ENCODE measurements around the gene ATRN.

Gene ATRN

GRCh38 chr20:3694864-3695263 is 224.0 kb downstream of the ATRN start:
- DNase-seq (ENCODE audit: low read depth in 2 of 2), result no peak
- H3K4me3 ChIP-seq (replicated peaks in 1 of 2; ENCODE audit: low read depth in 2 of 2, low read length in 2 of 2), result no peak overlapping the region
- TF ChIP-seq CTCF (IDR thresholded peaks at IDR 0.05; ENCODE audit: low read depth, low read length), result no peak

- DNase-seq (ENCODE audit: low read depth in 2 of 2), result peak in 1 of 2 donors; percentile 28
- peak; percentile 57 for TF ChIP-seq CTCF (IDR thresholded peaks at IDR 0.05; ENCODE audit: low read depth, low read length)
- no peak overlapping the region for H3K4me3 ChIP-seq (replicated peaks in 1 of 2; ENCODE audit: low read depth in 2 of 2, low read length in 2 of 2)
Measured at GRCh38 chr20:3696200-3696599, 225.4 kb downstream of the ATRN start.

GRCh38 chr20:3696745-3697587 is 226.1 kb downstream of the ATRN start:
- TF ChIP-seq CTCF (IDR thresholded peaks at IDR 0.05; ENCODE audit: low read depth, low read length), result no peak
- H3K4me3 ChIP-seq (replicated peaks in 1 of 2; ENCODE audit: low read depth in 2 of 2, low read length in 2 of 2), result no peak overlapping the region
- no peak for DNase-seq (ENCODE audit: low read depth in 2 of 2)

GRCh38 chr20:3697588-3698305 is 226.9 kb downstream of the ATRN start:
- H3K4me3 ChIP-seq (replicated peaks in 1 of 2; ENCODE audit: low read depth in 2 of 2, low read length in 2 of 2), result no peak overlapping the region
- no peak for TF ChIP-seq CTCF (IDR thresholded peaks at IDR 0.05; ENCODE audit: low read depth, low read length)

GRCh38 chr20:3698591-3699001 is 227.8 kb downstream of the ATRN start:
- no peak overlapping the region for H3K4me3 ChIP-seq (replicated peaks in 1 of 2; ENCODE audit: low read depth in 2 of 2, low read length in 2 of 2)
- DNase-seq (ENCODE audit: low read depth in 2 of 2), result no peak
- TF ChIP-seq CTCF (IDR thresholded peaks at IDR 0.05; ENCODE audit: low read depth, low read length), result no peak

More at GRCh38 chr20:3697588-3698305, 226.9 kb downstream of the ATRN start:
- DNase-seq (ENCODE audit: low read depth in 2 of 2), result no peak

- no peak for DNase-seq (ENCODE audit: low read depth in 2 of 2)
- H3K4me3 ChIP-seq (replicated peaks in 1 of 2; ENCODE audit: low read depth in 2 of 2, low read length in 2 of 2), result no peak overlapping the region
- TF ChIP-seq CTCF (IDR thresholded peaks at IDR 0.05; ENCODE audit: low read depth, low read length), result no peak
Measured at GRCh38 chr20:3699037-3699436, 228.2 kb downstream of the ATRN start.
